Gastrocnemius medialis (tissue), 4 donors: ENCODE data around the gene PAPOLA.

Source experiments
- CTCF ChIP-seq, 5 experiments: fragments of 450-650 bp in 3 of 5; fragments of 200-600 bp in 2 of 5; sonication (generic) in 2 of 5; IDR thresholded peaks in 4 of 5; conservative IDR thresholded peaks in 1 of 5; 1 replicate in 4 of 5; 2 replicates in 1 of 5; pipeline ENCODE4 v1.5.1; 2016 to 2019; ENCODE audit warnings: antibody characterized with exemption in 5 of 5, mild to moderate bottlenecking in 3 of 5, moderate library complexity in 3 of 5
- POLR2A ChIP-seq, 2 donors: fragments of 450-650 bp; IDR thresholded peaks; one replicate each; pipeline ENCODE4 v1.6.1; 2017; ENCODE audit warnings: antibody characterized with exemption in 2 of 2, mild to moderate bottlenecking in 2 of 2, moderate library complexity in 2 of 2

GRCh38 chr14:96573473-96574100, 71.4 kb downstream of the PAPOLA start:
- TF ChIP-seq POLR2A (IDR thresholded peaks at IDR 0.05) (no peak), CTCF (IDR thresholded peaks at IDR 0.05 in 4 of 5, conservative IDR thresholded peaks at IDR 0.05 in 1 of 5) (no peak)
